Kidney epithelial cell (primary cell): ENCODE data around the gene INMT. TPM values are rescaled to one million over a fixed set of nuclear protein-coding genes. Genes with fewer than 3 reads are reported as not detected.
A peak's percentile ranks its signal among the peaks of the same experiment; 100 is the strongest.

Experiments used
- DNase-seq: peaks from one replicate; pipeline ENCODE4 v3.0.0-alpha.2; 2010; ENCODE audit warnings: low read depth
- H3K27me3 ChIP-seq: 2 replicates; pipeline ENCODE4 v1.6.0; 2011; ENCODE audit warnings: low read length; ENCODE audit not compliant: control insufficient read depth, insufficient read depth
- H3K36me3 ChIP-seq: 2 replicates; pipeline ENCODE4 v1.5.1; 2011; ENCODE audit warnings: low read length; ENCODE audit not compliant: control insufficient read depth, insufficient read depth
- H3K4me3 ChIP-seq: 2 replicates; pipeline ENCODE4 v1.5.1; 2011; ENCODE audit warnings: low read depth, mild to moderate bottlenecking, control low read depth, low read length
- CTCF ChIP-seq: IDR thresholded peaks from 2 replicates; pipeline ENCODE4 v1.5.1; 2011; ENCODE audit warnings: mild to moderate bottlenecking, moderate library complexity, low read length, control low read depth, inconsistent platforms; ENCODE audit not compliant: insufficient read depth, poor library complexity, severe bottlenecking
- total RNA-seq: library from RNA; depleted of rRNA; stranded (reverse); fragments of >200 nt; gene quantifications from 2 replicates; pipeline ENCODE4 v1.2.3, GENCODE V29; 2015

The INMT gene
- not detected in 2 replicates for total RNA-seq

GRCh38 chr7:30751696-30752273, at the start of gene INMT:
INMT (plus strand) TSS chr7:30752135; CDS start chr7:30752151, 16 bp downstream.
- no peak within 1 kb of the TSS for H3K4me3 ChIP-seq
- no peak for TF ChIP-seq CTCF
- H3K27me3 ChIP-seq: peaks cover 3% of the 10 kb centered on the region

GRCh38 chr7:30702200-30702599, 49.7 kb upstream of the INMT start:
- Histone ChIP-seq H3K4me3 (no peak overlapping the region), H3K36me3 (no peaks in the 10 kb centered on the region), H3K27me3 (peaks cover 13% of the 10 kb centered on the region)
- no peak for DNase-seq
- TF ChIP-seq CTCF: peak; percentile 2

More at GRCh38 chr7:30751696-30752273, at the start of gene INMT:
- DNase-seq: no peak
- no peaks in the 10 kb centered on the region for H3K36me3 ChIP-seq

GRCh38 chr7:30703756-30704155, 48.2 kb upstream of the INMT start:
- Histone ChIP-seq H3K36me3 (no peaks in the 10 kb centered on the region), H3K4me3 (no peak overlapping the region), H3K27me3 (peaks cover 10% of the 10 kb centered on the region)
- DNase-seq: no peak
- TF ChIP-seq CTCF: no peak

GRCh38 chr7:30705008-30705407, 46.9 kb upstream of the INMT start:
- no peak for DNase-seq
- no peaks in the 10 kb centered on the region for H3K36me3 ChIP-seq
- no peak for TF ChIP-seq CTCF
- H3K4me3 ChIP-seq: no peak overlapping the region
- peaks cover 7% of the 10 kb centered on the region for H3K27me3 ChIP-seq

GRCh38 chr7:30705596-30705995, 46.3 kb upstream of the INMT start:
- Histone ChIP-seq H3K27me3 (peaks cover 4% of the 10 kb centered on the region), H3K36me3 (no peaks in the 10 kb centered on the region), H3K4me3 (no peak overlapping the region)
- DNase-seq: no peak
- TF ChIP-seq CTCF: no peak

- Histone ChIP-seq H3K27me3 (peaks cover 4% of the 10 kb centered on the region), H3K4me3 (no peak overlapping the region), H3K36me3 (no peaks in the 10 kb centered on the region)
- DNase-seq: no peak
- no peak for TF ChIP-seq CTCF
These were observed 45.6 kb upstream of the INMT start for GRCh38 chr7:30706316-30706715.
